SK-MEL-5 (cell line): Measurements from ENCODE around the gene GABRG3. TPM values are rescaled to one million over a fixed set of nuclear protein-coding genes. Genes with fewer than 3 reads are reported as not detected.

Source experiments
- DNase-seq: peaks from one replicate; pipeline ENCODE4 v3.0.0-alpha.2; 2016; ENCODE audit warnings: low read depth, low spot score
- in situ Hi-C: cut with HindIII; loops from 2 replicates; pipeline ENCODE4 v1.10.0; 2016; ENCODE audit warnings: low sequenced_read_pairs, high pct_unique_total_duplicates, low pct_unique_long_range_greater_than_20kb
- total RNA-seq: library from RNA; depleted of rRNA; stranded (reverse); fragments of >200 nt; shearing (Covaris generic); gene quantifications from 2 replicates; pipeline ENCODE4 v1.2.3, GENCODE V29; 2014

Gene GABRG3
- total RNA-seq, 1 experiment from 2014 or later: 6.3 TPM

DNA sequence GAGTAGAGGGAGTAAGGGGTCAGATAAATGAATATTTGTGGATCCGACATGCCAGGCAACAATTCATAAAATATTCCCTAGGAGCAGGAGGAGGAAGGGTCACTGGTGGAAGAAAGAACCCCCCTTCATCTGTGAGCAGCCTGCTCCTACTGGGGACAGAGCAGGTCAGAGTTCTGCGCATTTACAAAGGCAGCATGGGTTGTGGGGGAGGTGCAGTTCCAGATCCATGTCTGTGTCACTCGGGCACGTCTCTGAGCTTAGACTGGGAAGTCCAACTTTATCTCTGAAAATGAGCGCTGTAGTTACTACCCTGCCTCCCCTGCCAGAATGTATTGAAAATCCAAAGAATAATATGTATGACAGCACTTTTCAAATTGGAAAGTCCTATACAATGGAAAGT lies 115.2 kb downstream of the GABRG3 start:
- in situ Hi-C loops: no loop called here
- DNase-seq: no peak

DNA sequence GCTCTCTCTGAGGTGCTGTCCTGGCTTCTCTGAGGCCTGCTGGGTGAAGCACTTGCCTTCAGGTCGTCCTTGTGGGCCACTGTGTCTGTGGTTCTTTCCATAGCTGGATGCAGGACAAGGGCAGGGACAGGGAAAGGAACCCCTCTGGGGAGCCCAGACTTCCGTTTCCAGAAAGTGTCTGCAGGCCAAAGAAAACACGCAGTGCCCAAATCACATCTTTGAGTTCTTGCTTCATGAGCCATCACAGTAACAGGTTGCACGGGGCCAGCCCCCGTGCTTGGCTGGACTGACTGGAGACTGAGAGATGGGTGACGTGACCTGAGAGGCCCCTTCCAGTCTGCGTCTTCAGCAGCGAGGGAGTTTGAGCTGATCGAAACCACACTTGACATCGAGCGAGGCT lies 115.8 kb downstream of the GABRG3 start:
- in situ Hi-C loops: no loop called here
- DNase-seq: no peak

DNA sequence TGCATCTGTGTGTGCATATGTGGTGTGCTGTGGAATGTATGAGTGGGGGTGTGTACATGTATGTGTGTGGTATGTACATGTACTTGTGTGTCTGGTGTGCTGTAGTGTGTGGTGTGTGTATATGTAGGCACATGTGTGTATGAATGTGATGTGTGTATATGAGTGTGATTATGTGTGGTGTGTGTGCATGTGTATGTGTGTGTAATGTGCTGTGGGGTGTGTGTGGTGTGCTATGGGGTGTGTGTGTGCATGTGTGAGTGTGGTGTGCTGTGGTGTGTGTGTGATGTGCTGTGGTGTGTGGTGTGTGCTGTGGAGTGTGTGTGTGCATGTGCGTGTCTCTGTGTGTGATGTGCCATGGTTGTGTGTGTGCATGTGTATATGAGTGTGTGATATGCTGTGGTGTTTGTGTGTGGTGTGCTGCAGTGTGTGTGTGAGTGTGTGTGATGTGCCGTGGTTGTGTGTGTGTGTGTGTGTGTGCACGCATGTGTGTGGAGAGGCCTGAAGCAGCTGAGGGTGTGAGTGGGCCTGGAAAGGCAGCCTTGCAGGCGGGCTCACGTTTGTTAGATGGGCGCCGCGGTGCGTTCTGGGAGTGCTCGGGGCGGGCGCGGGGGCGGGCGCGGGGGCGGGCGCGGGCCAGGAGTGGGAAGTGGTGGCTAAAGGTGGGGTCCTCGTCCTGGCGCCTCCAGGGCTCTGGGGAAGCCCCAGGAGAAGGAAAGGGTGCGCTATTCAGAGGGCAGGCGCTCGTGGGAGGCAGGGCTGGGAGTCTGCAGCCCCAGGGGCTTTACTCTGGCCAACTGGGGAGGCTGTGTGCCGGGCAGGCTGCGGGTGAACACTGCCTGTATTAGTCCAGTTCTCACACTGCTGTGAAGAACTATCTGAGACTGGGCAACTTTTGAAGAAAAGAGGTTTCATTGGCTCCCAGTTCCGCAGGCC lies 116.9 kb downstream of the GABRG3 start:
- DNase-seq: no peak
- in situ Hi-C loops: no loop called here

DNA sequence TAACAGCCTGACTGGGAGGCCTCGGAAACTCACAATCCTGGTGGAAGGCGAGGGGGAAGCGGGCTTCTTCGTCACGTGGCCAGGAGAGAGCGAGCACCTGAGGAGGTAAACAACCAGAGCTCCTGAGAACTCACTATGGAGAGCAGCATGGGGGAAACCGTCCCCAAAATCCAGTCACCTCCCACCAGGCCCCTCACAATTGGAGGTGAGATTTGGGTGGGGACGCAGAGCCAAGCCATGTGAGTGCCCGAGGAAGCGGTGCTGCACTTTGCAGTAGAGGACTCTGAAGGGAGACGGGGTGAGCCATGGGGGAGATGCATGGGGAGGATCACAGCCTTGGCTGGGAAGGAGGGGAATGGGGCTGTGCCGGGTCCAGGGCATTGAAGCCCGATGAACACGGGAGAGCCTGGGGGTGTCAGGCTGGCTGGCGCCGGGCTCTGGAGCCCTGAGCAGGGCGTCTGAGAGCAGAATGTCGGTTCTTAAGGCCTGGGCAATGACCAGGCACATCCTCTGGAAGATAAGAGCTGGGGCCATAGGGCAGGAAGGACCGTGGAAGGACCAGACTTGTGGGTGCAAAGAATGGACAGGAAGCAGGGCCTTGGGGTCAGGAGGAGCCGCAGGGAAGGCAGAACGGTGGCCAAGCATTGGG lies 117.7 kb downstream of the GABRG3 start:
- in situ Hi-C loops: no loop called here
- DNase-seq: no peak

DNA sequence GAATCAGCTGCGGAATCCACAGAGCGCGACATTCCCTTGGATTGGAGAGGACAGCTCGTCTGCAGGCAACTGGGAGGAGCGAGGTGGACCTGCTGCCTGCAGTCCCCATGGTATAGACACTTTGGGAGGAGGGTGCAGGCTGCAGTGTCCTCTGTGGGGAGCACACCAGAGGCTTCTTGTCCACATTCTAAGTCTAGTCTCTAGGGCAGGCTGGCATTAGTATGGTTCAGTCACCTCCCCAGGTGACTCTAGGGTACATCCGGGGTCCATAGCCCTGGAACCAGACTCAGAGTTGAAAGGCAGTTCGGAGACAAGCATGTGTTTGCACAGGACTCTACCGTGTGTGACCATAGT lies 118.2 kb downstream of the GABRG3 start:
- no peak for DNase-seq
- in situ Hi-C loops: no loop called here

DNA sequence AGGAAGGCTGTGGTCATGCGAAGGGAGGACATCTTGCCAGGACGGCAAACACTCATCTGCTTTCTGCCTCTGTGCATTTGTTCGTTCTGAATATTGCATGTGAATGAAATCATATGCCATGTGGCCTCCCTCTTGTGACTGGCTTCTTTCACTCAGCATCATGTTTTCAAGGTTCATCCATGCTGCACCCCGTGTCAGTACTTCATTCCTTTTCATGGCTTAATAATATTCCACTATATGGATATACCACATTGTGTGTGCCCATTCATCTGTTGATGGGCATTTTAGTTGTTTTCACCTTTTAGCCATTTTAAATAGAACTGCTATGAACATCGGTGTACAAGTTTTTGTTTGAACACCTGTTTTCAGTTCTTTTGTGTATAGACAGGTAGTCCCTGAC lies 118.7 kb downstream of the GABRG3 start:
- in situ Hi-C loops: no loop called here
- DNase-seq: no peak

DNA sequence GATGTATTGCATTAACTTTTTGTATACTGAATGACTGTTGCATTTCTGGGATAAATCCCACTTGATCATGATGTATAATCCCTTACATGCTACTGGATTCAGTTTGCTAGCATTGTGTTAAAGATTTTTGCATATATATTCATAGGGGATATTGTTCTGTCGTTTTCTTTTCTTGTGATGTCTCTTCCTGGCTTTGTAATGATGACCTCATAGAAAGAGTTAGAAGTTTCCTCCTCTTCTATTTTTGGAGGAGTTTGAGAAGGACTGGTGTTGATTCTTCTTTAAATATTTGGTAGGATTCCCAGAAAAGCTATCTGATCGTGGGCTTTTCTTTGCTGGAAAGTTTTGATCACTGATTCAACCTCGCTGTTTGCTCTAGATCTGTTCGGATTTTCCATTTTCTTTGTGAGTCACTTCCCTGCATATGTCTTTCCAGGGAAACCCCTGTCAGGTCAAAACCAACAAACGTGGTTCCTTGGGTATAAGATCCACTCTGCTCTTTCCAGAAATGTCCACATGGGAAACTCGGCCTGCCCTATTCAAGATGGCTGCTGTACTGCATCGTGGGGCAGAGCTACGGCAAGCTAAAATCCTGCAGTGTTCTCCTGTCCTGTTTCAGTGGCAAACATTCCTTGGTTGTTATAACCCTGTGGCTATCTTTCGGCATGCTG lies 120.4 kb downstream of the GABRG3 start:
- no peak for DNase-seq

DNA sequence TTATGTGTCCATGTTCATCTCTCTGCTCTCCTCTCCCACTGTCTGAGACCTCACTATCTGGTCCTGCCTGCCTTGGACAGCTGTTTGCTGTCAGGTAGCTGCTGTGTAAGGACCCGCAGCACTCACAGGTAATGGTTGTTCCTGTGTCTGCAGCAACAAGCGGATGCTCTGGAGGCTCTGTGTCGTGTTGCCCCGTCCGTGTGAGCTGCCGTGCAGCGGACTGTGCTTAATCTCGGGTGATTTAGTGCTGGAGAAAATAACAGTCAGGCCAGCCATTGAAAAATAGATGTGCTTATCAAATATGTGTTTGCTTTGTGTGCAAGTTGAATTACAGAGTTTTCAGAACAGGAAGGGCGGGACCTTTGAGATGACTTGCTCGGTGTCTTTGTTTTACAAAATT lies 121.4 kb downstream of the GABRG3 start:
- in situ Hi-C loops: no loop called here
- DNase-seq: no peak

More for the DNA sequence above, 120.4 kb downstream of the GABRG3 start:
- in situ Hi-C loops: no loop called here

DNA sequence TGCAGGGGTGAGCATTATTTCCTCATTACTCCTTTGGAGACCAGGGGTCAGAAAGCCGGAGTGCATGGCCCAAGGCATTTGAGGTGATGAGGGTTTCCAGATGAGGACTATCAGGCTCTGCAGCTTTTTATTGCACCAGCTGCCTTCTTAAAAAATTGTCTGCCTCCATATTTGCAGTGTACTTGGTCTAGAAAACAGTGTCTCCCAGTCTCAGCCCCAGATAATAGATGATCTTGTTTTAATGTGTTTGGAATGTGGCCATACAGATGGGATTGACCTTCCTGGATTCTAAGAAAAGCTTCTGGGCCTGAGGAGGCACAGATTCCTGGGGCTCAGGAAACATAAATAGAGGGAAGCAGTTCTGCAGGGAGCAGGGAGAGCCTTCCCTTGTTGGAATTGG lies 123.3 kb downstream of the GABRG3 start:
- DNase-seq: no peak
- in situ Hi-C loops: no loop called here

DNA sequence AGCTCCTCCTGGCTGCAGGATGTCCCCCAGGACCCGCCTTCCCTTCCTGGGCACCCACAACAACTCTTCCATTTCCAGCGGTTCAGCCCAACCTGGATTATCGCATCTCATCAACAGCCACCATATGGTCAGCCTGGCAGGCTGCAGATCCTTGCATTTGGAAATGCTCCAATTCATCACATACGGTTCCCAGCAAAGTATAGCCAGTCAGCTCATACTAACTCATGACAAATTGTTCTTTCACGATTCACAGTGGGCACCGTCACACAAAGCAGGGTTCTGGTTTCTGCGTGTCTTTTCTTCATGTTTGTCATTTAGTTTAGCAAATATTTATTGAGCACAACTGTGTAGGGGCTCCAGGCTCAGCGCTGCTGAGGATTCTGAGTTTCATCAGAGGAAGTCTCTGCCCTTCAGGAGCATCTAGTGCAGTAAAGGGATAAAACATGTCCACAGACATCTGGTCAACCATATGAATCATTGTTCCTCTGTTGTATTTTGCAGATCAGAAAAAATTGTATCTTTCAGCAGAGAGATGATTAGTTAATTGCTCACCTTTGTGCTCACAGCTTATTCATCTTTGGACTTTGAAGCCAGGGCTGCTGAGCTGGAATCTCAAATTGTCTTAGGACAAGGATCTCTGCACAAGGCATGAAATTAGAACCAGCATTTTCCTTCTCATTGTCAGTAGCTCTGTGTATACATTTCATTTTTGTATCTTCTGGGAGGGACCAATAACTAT lies 125.1 kb downstream of the GABRG3 start:
- in situ Hi-C loops: no loop called here
- DNase-seq: no peak

DNA sequence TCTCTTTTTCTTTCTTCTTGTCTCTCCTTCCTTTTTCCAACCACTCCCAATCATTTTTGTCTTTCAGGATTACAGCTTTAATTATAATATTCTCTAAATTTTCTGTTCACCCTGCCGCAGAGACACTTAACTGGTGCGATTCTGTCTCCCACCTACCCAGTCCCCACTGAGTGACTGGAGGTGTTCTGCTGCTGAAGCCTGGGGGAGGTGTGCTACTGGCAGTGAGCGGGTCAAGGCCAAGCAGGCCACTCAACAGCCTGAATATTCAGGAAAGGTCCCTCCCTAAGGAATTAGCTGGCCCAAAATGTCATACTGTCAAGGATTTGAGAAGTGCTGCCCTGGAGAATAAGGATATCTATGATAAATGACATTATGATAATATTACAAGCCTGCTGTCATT lies 126.5 kb downstream of the GABRG3 start:
- no peak for DNase-seq
- in situ Hi-C loops: no loop called here

DNA sequence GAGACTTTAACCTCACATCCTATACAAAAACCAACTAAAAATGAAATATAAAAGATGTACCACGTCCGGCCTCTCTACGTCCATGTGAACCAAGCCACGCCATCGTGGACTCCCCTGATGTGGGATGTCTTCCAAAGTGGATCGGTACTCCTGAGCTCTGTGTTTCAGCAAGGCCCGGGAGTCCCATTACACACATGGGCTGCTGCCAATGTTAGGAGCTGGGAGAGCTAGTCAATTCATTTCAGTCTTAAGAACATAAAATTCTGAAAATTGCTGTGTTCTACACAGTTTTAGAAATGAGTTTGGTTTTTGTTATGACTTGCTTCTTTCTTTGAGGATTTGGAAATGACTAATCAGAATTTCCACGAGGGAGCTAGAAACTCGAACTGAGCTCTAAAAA lies 131.0 kb downstream of the GABRG3 start:
- DNase-seq: no peak
- in situ Hi-C loops: no loop called here

DNA sequence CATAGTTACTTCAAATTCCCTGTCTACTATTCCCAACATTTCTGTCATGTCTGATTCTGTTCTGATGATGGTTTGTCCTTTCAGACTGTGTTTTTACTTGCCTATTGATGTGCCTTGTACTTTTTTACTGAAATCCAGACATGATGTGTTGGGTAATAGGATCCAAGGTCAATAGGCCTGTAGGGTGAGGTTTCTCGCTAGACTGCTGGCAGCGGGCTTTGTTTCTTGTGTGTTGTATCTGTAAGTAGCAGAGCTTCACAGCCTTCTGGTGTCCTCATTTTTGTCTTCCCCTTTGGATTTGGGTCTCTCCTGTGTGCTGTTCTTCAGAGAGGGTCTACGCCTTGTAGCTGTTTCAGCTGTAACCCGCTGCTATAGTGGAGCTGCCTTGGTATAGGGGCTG lies 140.3 kb downstream of the GABRG3 start:
- in situ Hi-C loops: no loop called here
- no peak for DNase-seq

DNA sequence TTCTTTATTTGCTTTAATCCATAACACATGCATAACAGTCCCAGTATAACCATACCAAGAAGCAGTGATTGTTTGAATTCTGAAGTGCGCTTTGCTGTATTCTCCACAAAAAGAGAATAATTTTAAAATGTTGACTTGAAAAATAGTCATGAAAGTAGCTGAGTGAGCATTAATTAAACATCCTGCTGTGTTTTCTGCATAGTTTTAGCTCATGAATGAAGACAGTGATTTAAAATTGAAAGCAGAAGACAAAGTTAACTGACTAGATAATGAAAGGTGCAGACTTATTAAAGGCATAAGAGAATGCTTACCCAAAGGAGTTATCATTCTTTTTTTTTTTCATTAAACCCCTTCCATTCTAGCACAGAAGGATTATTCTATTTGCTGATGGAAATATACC lies 143.5 kb downstream of the GABRG3 start:
- DNase-seq: no peak
- in situ Hi-C loops: no loop called here

DNA sequence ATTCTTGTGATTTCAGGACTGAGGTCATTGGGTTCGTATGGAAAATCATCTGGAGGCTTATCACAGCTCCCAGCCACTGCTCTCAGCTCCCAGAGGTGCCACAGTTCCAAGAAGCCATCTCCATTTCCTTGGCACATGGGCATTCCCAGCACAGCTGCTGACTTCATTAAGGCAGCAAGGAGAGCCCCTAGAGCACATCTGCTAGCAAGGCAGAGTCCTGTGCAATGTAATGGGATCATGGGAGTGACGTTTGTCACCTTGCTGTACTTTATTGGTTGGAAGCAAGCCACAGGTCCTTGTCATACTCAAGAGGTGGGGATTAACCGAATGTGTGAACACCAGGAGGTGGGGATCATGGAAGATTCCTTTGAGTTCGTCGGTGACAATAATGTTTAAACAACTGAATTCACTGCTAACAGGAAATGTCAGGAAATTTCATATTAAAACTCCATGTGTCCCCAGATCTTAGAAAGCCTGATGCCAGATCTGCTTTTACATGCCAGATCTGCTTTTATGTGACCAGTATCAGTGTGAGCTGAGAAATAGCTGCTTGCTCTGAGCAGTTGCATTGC lies 148.8 kb downstream of the GABRG3 start:
- no peak for DNase-seq
- in situ Hi-C loops: no loop called here

DNA sequence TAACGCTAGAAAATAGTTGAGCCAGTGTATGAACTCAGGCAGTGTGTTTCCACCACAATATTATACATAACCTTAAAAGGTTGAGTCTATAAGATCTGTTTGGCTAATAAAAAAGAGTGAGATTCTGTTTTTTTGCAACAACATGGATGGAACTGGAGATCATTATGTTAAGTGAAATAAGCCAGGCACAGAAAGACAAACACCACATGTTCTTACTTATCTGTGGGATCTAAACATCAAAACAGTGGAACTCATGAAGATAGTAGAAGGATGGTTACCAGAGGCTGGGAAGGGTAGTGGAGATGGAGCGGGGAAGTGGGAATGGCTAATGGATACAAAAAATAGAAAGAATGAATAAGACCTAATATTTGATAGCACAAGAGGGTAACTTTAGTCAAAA lies 150.7 kb downstream of the GABRG3 start:
- in situ Hi-C loops: no loop called here

DNA sequence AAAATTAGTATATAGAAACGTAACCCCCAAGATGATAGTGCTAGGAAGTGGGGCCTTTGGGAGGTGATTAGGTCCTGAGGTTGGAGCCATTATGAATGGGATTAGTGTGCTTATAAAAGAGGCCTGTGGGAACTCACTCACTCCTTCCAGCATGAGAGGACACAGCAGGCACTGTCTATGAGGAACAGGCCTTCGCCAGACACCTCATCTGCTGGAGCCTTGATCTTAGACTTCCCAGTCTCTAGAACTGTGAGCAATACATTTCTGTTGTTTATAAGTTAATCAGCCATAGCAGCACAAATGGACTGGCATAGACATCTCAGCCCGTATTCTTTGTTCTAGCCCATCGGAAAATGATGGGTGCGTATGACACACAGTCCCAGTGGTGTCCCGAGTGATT lies 152.3 kb downstream of the GABRG3 start:
- in situ Hi-C loops: no loop called here
- no peak for DNase-seq

More for the DNA sequence above, 150.7 kb downstream of the GABRG3 start:
- no peak for DNase-seq

DNA sequence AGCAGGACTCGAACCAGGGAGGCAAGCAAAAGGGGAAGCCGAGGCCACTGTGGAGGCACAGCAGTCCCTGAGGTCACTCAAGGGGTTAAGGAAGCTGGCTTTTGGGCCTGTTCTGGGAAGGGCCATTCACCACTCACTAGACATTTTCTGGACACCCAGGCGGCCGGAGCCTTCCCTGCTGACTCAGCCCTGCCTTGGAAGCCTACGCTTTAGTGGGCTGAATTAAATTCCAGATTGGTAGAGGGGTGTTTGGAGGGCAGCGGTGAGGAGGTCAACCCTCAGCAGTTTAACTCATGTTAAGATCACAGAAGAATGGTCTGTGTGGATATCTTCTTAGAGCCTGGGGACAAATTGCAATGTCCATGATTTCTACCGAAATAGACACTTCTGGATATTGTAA lies 152.8 kb downstream of the GABRG3 start:
- DNase-seq: no peak
- in situ Hi-C loops: no loop called here
